SK-N-SH treated with all-trans-retinoic acid at 6 μM for 48 hours (cell line): ENCODE results near the gene CALY.

Source experiments
- ATAC-seq: fragments of 200-7000 bp; cut with Tn5 transposase; 3 replicates; pipeline ENCODE4 v1.9.1; 2020; ENCODE audit warnings: mild to moderate bottlenecking, moderate library complexity
- ARNTL ChIP-seq: fragments of 450-650 bp; formaldehyde crosslinking; IDR thresholded peaks from 2 replicates; pipeline ENCODE4 v1.5.0; 2020; ENCODE audit warnings: low read depth, mild to moderate bottlenecking, moderate library complexity, borderline replicate concordance
- BACH2 ChIP-seq: fragments of 250-450 bp; sonication (Bioruptor Pico); IDR thresholded peaks from 2 replicates; pipeline ENCODE4 v1.9.0; 2021; ENCODE audit warnings: mild to moderate bottlenecking, borderline replicate concordance
- CSDC2 ChIP-seq: fragments of 250-450 bp; sonication (Bioruptor Pico); IDR thresholded peaks from 2 replicates; pipeline ENCODE4 v1.5.0; 2020; ENCODE audit warnings: mild to moderate bottlenecking, moderate library complexity
- ESRRG ChIP-seq: fragments of 250-450 bp; sonication (Bioruptor Pico); IDR thresholded peaks from 2 replicates; pipeline ENCODE4 v1.6.1; 2021; ENCODE audit warnings: mild to moderate bottlenecking
- GLIS3 ChIP-seq: fragments of 250-450 bp; sonication (Bioruptor Pico); IDR thresholded peaks from 2 replicates; pipeline ENCODE4 v1.5.0; 2020; ENCODE audit warnings: mild to moderate bottlenecking, moderate library complexity
- ISL1 ChIP-seq: fragments of 250-450 bp; sonication (Bioruptor Pico); IDR thresholded peaks from 2 replicates; pipeline ENCODE4 v2.1.2; 2022; ENCODE audit warnings: mild to moderate bottlenecking, moderate library complexity
- OSR1 ChIP-seq: fragments of 250-450 bp; sonication (Bioruptor Pico); IDR thresholded peaks from 2 replicates; pipeline ENCODE4 v1.8.0; 2022; ENCODE audit warnings: moderate library complexity, mild to moderate bottlenecking, inconsistent platforms
- PPARA ChIP-seq: fragments of 250-450 bp; sonication (Bioruptor Pico); IDR thresholded peaks from 2 replicates; pipeline ENCODE4 v1.5.0; 2020; ENCODE audit warnings: mild to moderate bottlenecking, borderline replicate concordance
- SNAI2 ChIP-seq: fragments of 250-450 bp; sonication (Bioruptor Pico); IDR thresholded peaks from 2 replicates; pipeline ENCODE4 v1.5.0; 2020; ENCODE audit warnings: mild to moderate bottlenecking, moderate library complexity
- TCF4 ChIP-seq: fragments of 250-450 bp; sonication (Bioruptor Pico); IDR thresholded peaks from 2 replicates; pipeline ENCODE4 v1.8.0; 2021; ENCODE audit warnings: mild to moderate bottlenecking, moderate library complexity, borderline replicate concordance
- TOX ChIP-seq: fragments of 250-450 bp; sonication (Bioruptor Pico); IDR thresholded peaks from 2 replicates; pipeline ENCODE4 v1.8.0; 2021; ENCODE audit warnings: mild to moderate bottlenecking, moderate library complexity, borderline replicate concordance
- ZFP3 ChIP-seq: fragments of 250-450 bp; sonication (Bioruptor Pico); IDR thresholded peaks from 2 replicates; pipeline ENCODE4 v1.5.0; 2020; ENCODE audit warnings: mild to moderate bottlenecking, moderate library complexity
- ZFP30 ChIP-seq: fragments of 450-650 bp; formaldehyde crosslinking; IDR thresholded peaks from 2 replicates; pipeline ENCODE4 v1.5.0; 2022; ENCODE audit warnings: mild to moderate bottlenecking, moderate library complexity
- ZNF565 ChIP-seq: fragments of 450-650 bp; formaldehyde crosslinking; conservative IDR thresholded peaks from 2 replicates; pipeline ENCODE4 v1.5.0; 2020; ENCODE audit warnings: low read depth, mild to moderate bottlenecking, moderate library complexity
- ZNF70 ChIP-seq: fragments of 450-650 bp; formaldehyde crosslinking; IDR thresholded peaks from 2 replicates; pipeline ENCODE4 v1.5.0; 2020; ENCODE audit warnings: mild to moderate bottlenecking, moderate library complexity
- ZNF8 ChIP-seq: fragments of 450-650 bp; formaldehyde crosslinking; IDR thresholded peaks from 2 replicates; pipeline ENCODE4 v1.5.0; 2020; ENCODE audit warnings: mild to moderate bottlenecking, moderate library complexity
- TF ChIP-seq, protein P1 (sequence below): fragments of 250-450 bp; sonication (Bioruptor Pico); IDR thresholded peaks from 2 replicates; pipeline ENCODE4 v1.5.1; 2021; ENCODE audit warnings: mild to moderate bottlenecking, moderate library complexity
- TF ChIP-seq, protein P2 (sequence below): fragments of 250-450 bp; sonication (Bioruptor Pico); IDR thresholded peaks from 2 replicates; pipeline ENCODE4 v1.5.0; 2020; ENCODE audit warnings: mild to moderate bottlenecking, moderate library complexity
- TF ChIP-seq, protein P3 (sequence below): fragments of 250-450 bp; sonication (Bioruptor Pico); IDR thresholded peaks from 2 replicates; pipeline ENCODE4 v1.5.1; 2020; ENCODE audit warnings: low read depth, mild to moderate bottlenecking, moderate library complexity
- TF ChIP-seq, protein P4 (sequence below): fragments of 250-450 bp; sonication (Bioruptor Pico); IDR thresholded peaks from 2 replicates; pipeline ENCODE4 v1.8.0; 2020; ENCODE audit warnings: mild to moderate bottlenecking, moderate library complexity, borderline replicate concordance

CALY gene

DNA sequence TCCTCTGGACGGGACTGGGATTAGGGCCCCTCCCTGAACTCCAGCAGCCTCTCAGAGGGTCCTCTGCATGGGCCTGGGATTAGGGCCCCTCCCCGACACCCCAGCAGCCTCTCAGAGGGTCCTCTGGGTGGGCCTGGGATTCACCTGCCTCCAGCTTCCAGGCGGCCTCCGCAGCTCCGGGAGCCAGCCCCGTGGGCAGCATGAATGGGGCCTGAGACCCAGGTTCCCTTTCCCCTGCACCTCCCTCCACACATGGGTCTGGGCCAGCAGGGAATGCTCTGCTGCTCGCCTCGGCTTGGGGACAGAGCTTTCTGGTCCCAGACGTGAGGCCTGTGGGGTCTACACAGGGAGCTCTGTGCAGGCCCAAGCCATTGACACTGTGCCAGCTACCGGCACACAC, 33.5 kb downstream of the CALY start (continued):
- TF ChIP-seq, protein P1, sequence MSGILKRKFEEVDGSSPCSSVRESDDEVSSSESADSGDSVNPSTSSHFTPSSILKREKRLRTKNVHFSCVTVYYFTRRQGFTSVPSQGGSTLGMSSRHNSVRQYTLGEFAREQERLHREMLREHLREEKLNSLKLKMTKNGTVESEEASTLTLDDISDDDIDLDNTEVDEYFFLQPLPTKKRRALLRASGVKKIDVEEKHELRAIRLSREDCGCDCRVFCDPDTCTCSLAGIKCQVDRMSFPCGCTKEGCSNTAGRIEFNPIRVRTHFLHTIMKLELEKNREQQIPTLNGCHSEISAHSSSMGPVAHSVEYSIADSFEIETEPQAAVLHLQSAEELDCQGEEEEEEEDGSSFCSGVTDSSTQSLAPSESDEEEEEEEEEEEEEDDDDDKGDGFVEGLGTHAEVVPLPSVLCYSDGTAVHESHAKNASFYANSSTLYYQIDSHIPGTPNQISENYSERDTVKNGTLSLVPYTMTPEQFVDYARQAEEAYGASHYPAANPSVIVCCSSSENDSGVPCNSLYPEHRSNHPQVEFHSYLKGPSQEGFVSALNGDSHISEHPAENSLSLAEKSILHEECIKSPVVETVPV: no peak
- TF ChIP-seq ZNF8 (CRISPR knock-in tag) (no peak), OSR1 (CRISPR knock-in tag) (no peak), SNAI2 (CRISPR knock-in tag) (no peak), ISL1 (no peak), BACH2 (no peak), PPARA (CRISPR knock-in tag) (no peak)
- TF ChIP-seq, protein P2, sequence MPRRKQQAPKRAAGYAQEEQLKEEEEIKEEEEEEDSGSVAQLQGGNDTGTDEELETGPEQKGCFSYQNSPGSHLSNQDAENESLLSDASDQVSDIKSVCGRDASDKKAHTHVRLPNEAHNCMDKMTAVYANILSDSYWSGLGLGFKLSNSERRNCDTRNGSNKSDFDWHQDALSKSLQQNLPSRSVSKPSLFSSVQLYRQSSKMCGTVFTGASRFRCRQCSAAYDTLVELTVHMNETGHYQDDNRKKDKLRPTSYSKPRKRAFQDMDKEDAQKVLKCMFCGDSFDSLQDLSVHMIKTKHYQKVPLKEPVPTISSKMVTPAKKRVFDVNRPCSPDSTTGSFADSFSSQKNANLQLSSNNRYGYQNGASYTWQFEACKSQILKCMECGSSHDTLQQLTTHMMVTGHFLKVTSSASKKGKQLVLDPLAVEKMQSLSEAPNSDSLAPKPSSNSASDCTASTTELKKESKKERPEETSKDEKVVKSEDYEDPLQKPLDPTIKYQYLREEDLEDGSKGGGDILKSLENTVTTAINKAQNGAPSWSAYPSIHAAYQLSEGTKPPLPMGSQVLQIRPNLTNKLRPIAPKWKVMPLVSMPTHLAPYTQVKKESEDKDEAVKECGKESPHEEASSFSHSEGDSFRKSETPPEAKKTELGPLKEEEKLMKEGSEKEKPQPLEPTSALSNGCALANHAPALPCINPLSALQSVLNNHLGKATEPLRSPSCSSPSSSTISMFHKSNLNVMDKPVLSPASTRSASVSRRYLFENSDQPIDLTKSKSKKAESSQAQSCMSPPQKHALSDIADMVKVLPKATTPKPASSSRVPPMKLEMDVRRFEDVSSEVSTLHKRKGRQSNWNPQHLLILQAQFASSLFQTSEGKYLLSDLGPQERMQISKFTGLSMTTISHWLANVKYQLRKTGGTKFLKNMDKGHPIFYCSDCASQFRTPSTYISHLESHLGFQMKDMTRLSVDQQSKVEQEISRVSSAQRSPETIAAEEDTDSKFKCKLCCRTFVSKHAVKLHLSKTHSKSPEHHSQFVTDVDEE (CRISPR knock-in tag): no peak

DNA sequence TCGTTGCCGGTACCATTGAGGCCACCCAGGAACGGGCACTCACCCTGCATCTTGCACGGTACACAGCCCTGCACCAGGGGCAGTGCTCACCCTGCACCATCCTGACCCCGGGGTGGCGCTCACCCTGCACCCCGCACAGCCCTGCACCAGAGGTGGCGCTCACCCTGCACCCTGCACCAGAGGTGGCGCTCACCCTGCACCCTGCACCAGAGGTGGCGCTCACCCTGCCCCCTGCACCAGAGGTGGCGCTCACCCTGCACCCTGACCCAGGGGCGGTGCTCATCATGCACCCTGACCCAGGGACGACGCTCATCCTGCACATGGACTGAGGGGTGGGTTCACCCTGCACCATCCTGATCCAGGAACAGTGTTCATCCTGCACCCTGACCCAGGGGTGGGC, 34.5 kb downstream of the CALY start:
- TF ChIP-seq TOX (CRISPR knock-in tag) (no peak), BACH2 (no peak), ZFP3 (CRISPR knock-in tag) (no peak), ISL1 (no peak), SNAI2 (CRISPR knock-in tag) (no peak), ZFP30 (CRISPR knock-in tag) (no peak), CSDC2 (CRISPR knock-in tag) (no peak), ESRRG (CRISPR knock-in tag) (no peak), PPARA (CRISPR knock-in tag) (no peak), OSR1 (CRISPR knock-in tag) (no peak), GLIS3 (CRISPR knock-in tag) (no peak), ZNF70 (no peak), TCF4 (CRISPR knock-in tag) (no peak), ZNF565 (CRISPR knock-in tag) (no peak)
- TF ChIP-seq, protein P1: no peak
- TF ChIP-seq, protein P3, sequence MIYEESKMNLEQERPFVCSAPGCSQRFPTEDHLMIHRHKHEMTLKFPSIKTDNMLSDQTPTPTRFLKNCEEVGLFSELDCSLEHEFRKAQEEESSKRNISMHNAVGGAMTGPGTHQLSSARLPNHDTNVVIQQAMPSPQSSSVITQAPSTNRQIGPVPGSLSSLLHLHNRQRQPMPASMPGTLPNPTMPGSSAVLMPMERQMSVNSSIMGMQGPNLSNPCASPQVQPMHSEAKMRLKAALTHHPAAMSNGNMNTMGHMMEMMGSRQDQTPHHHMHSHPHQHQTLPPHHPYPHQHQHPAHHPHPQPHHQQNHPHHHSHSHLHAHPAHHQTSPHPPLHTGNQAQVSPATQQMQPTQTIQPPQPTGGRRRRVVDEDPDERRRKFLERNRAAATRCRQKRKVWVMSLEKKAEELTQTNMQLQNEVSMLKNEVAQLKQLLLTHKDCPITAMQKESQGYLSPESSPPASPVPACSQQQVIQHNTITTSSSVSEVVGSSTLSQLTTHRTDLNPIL (CRISPR knock-in tag): no peak
- TF ChIP-seq, protein P2 (CRISPR knock-in tag): no peak
- TF ChIP-seq, protein P4, sequence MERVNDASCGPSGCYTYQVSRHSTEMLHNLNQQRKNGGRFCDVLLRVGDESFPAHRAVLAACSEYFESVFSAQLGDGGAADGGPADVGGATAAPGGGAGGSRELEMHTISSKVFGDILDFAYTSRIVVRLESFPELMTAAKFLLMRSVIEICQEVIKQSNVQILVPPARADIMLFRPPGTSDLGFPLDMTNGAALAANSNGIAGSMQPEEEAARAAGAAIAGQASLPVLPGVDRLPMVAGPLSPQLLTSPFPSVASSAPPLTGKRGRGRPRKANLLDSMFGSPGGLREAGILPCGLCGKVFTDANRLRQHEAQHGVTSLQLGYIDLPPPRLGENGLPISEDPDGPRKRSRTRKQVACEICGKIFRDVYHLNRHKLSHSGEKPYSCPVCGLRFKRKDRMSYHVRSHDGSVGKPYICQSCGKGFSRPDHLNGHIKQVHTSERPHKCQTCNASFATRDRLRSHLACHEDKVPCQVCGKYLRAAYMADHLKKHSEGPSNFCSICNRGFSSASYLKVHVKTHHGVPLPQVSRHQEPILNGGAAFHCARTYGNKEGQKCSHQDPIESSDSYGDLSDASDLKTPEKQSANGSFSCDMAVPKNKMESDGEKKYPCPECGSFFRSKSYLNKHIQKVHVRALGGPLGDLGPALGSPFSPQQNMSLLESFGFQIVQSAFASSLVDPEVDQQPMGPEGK: no peak
- no peak for ATAC-seq

DNA sequence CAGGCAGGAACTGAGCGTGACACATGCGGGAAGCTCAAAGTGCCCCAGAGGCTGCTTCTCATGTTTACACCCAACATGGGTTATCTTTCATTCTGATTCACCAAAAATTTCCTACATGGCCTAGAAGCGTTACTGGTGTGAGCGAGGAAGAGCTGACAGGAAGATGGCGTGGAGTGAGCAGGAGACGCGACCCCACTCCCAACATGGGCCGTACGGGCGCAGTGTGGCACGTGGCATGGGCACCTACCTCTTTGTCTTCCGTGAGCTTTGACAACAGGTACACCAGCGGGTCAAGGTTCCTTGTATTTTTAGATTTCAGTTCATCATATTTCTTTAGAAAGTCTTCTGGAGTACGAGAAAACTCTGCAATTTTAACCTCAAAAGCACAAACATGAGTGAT, 37.0 kb downstream of the CALY start:
- ATAC-seq: no peak
- TF ChIP-seq, protein P2 (CRISPR knock-in tag): no peak
- TF ChIP-seq ARNTL (CRISPR knock-in tag) (no peak), SNAI2 (CRISPR knock-in tag) (no peak)
- TF ChIP-seq, protein P4: no peak
